Mesenteric fat pad (tissue), 1 donor: ENCODE measurements around the gene EME2. TPM values are rescaled to one million over a fixed set of nuclear protein-coding genes. Genes with fewer than 3 reads are reported as not detected.

Experiments used
- DNase-seq: peaks from one replicate; pipeline ENCODE4 v3.0.0-alpha.2; 2020; ENCODE audit warnings: low spot score
- total RNA-seq: library from RNA; stranded (reverse); fragmentation: NEBNext Ultra II Directional; extraction: Animal tissue kit (Norgen Biotek cat#: 25700); gene quantifications from one replicate; pipeline ENCODE4 v1.2.1, GENCODE V29; 2021
- donor health status: DM: yes; HTN: yes; CAD: no.

Gene EME2
- total RNA-seq, 1 donor from 2014 or later = 14.5 TPM

DNA sequence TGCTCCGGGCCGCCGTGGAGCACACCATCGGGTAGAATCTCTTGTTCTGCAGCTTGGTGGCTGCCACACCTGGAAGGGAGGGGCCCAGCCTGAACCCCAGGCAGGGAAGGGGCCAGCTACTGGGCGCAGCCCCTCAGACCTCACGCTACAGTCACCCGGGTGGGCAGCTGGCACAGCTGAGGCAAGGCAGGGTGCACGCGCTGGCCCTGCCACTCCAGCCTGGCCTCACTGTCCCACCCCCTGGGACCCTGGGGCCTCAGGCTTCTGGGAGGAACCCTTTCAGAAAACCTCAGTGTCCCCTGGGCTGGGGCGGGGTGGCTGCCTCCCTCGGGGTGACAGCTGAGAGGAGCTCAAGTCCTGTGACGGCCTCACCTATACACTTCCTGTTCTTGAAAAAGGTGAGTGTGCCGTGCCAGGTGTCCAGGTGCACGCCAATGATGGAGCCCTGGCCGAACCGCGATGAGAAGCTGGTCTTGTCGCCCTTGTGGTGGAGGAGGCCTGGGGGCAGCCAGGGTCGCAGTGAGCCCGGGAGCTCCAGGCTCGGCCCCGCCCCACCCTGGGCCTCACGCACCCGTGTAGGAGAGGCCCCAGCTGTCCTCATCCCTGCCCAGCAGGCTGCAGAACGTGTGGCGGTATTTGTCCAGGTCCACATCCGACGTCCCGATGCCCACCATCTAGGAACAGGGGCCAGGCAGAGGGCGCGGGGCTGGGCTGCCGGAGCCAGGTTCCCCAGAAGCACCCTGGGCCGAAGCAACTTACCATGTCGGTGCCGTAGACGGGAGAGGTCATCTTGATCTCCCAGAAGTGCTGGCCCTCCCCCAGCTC, 5.0 kb downstream of the EME2 start:
- no peak for DNase-seq

DNA sequence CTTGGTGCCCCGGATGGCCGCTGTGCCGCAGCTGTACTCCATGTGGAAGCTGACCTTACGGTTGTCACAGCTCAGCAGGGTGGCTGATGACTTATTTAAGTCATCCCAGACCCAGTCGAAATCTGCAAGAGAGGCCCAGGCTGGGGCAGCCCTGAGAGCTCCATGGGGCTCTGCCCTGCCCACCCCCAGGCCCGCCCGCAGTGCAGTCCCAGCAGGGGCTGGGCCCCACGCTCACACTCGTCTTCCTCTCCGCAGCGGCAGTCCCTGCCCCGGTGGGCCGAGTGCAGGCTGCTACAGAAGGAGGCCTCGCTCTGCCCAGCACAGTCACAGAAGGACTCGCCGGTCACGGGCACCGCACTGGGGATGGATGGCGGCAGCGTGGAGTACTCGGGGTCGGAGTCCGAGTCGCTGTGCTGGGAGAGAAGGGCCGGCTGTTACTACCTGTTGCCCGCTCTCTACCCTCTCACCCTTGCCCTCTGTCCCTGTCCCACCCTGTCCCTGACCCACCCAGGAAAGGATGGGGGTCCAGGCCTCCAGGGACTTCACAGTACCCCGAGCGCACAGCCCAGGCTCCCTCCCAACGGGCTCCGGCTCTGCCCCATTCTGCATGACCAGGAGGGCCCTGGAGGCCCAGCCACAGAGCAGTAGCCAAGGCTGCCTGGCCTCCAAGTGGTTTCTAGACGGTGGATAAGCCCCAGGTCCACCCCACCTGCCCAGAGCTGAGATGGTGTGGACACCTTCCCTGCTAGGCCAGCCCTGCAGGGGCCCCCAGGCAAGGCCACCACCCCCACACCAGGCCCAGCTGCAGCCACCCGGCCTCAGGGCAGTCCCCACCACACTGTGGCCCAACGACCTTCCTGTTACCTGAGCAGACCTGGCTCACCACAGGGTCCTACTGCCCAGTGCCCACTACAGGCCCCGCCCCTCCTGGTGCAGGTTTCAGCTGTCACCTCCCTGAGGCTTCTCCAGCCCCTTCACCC, 5.9 kb downstream of the EME2 start:
- no peak for DNase-seq

DNA sequence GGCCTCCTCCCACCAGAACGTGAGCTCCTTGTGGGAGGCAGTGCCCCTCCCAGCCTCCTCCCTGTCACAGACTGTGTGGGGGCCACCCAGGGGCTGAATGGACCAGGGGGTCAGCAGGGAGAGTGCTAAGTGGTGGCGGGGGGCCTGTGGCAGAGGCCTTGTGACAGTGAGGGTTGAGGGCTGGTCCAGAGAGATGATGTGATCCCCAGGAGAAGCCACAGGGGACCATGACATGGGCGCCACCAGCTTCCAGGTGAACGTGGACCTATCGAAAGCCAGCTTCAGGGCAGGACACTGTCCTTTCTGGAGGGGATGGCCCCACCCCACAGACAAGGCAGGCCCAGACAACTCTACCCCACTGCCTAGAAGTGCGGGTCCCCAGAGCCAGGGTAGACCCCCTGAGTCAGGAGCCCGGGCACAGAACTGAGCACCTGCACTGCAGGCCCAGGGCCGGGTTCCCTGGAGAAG, 6.7 kb downstream of the EME2 start:
- no peak for DNase-seq

GRCh38 chr16:1779741-1780676, 7.4 kb downstream of the EME2 start:
- DNase-seq = no peak

- DNase-seq = no peak
Measured at GRCh38 chr16:1780677-1781072, 8.1 kb downstream of the EME2 start.

- no peak for DNase-seq
Measured at GRCh38 chr16:1781254-1781653, 8.6 kb downstream of the EME2 start.

- DNase-seq = no peak
Measured at GRCh38 chr16:1781758-1782407, 9.3 kb downstream of the EME2 start.

- DNase-seq = peak; percentile 100
Measured at GRCh38 chr16:1782408-1783264, 10.0 kb downstream of the EME2 start, which contains the start of the genes NUBP2 and SPSB3. TSS of gene NUBP2 (plus strand) at chr16:1782960. CDS start at chr16:1783021, 61 bp downstream. TSS of gene SPSB3 (minus strand) at chr16:1782571. CDS start at chr16:1781483, 1,088 bp downstream.

GRCh38 chr16:1784977-1785845, 12.6 kb downstream of the EME2 start:
- no peak for DNase-seq

- DNase-seq = no peak
Measured at GRCh38 chr16:1785846-1786170, 13.2 kb downstream of the EME2 start.

GRCh38 chr16:1786242-1787055, 13.8 kb downstream of the EME2 start:
- no peak for DNase-seq

DNA sequence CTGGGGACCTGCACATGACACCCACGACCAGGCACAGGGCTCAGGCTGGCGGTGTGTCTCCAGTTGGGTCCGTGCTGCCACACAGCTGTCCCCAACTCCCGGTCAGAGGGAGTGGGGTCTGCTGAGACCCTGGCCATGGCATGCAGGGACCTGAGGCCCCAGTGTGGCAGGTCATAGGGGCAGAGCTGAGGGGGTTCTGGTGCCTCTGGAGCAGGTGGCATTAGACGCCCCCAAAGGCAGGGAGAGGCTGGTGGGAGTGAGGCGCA, 14.4 kb downstream of the EME2 start:
- no peak for DNase-seq

- no peak for DNase-seq
Measured at GRCh38 chr16:1787322-1788094, 14.9 kb downstream of the EME2 start.

DNA sequence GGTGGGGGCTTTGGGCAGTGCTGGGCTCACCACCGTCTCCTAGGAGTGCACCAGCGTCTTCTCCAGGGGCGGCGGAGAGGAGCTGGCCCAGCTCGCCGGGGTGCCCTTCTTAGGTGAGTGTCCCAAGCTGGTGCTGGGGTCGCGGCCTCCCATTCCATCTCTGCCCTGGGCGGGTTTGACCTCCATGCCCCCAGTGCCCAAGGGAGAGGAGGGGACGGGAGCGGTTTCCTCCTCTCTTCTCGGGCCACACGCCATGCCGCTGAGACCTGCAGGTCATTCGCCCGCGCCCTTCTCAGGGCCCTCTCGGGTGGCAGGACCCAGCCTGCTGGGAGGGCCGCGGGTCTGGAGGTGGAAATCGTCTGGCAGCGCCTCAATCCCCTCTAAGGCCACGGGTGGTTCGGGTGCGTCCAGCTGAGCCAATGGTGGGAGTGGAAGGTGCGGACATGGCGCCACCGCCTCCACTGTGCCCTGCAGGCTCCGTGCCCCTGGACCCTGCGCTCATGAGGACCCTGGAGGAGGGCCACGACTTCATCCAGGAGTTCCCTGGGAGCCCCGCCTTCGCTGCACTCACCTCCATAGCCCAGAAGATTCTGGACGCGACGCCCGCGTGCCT, 15.6 kb downstream of the EME2 start:
- no peak for DNase-seq

- DNase-seq = no peak
Measured at GRCh38 chr16:1788708-1789100, 16.1 kb downstream of the EME2 start.

DNA sequence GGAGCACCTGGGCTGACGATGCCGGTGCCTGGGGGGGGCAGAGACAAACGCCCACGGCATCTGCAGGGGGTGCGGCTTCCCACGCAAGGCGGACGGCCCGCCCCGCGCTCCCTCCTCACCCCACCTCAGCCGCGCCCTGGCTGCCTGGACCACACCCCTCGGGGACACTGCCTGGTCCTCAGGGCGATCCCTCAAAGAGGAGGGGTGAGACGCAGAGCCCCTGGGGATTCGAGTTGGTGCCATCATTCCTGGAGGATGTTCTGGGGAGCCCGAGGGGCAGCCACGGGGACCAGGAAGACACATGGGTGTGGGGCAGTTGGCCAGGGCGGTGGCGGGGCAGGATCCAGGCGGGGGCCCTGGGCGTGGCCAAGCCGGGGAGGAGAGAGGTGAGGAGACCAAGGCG, 17.0 kb downstream of the EME2 start:
- DNase-seq = no peak

GRCh38 chr16:1790261-1790610, 17.6 kb downstream of the EME2 start:
- DNase-seq = peak; percentile 80
